ENCODE measurements around the gene PTGIR. TPM values are rescaled to one million over a fixed set of nuclear protein-coding genes. Genes with fewer than 3 reads are reported as not detected.

The PTGIR gene
- total RNA-seq, 2 experiments from 2014 or later, result 14.0 to 14.7 TPM

DNA sequence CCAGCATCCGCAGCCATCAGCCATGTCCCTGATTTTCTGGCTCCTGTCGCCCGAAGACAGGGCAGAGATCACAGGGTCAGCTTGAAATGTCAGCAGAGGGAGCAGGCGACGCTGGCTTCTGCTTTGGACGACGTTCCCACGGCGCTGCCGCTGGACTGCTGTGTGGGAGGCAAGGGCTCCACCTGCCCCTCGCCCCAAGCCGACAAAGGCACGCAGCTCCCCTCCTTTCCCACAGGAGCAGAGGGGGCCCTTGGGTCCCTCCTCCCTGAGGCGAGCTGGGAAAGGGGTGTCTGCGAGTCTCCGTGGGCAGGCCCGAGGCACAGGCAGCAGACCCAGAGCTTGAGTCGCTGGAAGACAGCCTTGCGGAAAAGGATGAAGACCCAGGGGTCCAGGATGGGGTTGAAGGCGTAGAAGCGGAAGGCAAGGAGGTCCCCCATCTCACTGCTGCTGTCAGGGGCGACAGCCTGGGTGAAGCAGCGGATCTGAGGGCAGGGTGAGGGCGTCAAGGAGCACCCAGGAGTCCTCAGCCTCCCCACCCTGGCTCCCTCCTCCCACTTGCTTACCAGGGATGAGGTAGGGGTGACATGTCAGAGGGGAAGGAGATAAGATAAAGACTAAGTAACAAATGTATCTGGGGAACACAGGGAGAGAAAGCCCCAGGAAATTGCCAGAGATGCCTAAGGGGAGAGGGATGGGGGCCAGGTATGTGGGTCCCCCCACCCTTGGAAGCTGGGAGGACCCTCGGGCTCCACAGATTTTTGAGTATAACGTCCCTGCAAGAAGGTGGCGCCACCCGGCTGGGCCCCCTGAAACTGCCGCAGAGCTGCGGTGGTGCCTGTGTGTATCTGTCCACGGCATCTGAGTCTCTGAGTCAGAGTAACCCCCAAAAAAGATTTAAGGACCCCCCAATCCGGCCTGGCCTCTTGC is 3.4 kb downstream of the PTGIR start:
- CTCF ChIA-PET, result interaction anchor here (0.6 to 2.4 kb wide), 7 partner anchors 7 to 41 kb away, joined by 3 to 17 read pairs (median 6); partner anchors contain the start of gene DACT3
- H3K9me3 Mint-ChIP-seq, result no peaks in the 10 kb centered on the region
- no peak for DNase-seq
- POLR2A ChIA-PET, result interaction anchor here (0.7 kb wide), 1 partner anchor 27 kb away, joined by 3 read pairs; no protein-coding TSS in a partner anchor
- no peaks in the 10 kb centered on the region for H3K27me3 Mint-ChIP-seq
- H3K27ac Mint-ChIP-seq, result peak overlapping the region; percentile 92
- H3K4me3 Mint-ChIP-seq, result peak overlapping the region; percentile 63
- H3K36me3 Mint-ChIP-seq (ENCODE audit: low read depth), result peaks cover 6% of the 10 kb centered on the region
- peaks cover 73% of the 10 kb centered on the region for H3K4me1 Mint-ChIP-seq

- Mint-ChIP-seq H3K27ac (peak overlapping the region; percentile 92), H3K36me3 (ENCODE audit: low read depth) (peaks cover 6% of the 10 kb centered on the region), H3K27me3 (no peaks in the 10 kb centered on the region), H3K9me3 (no peaks in the 10 kb centered on the region), H3K4me1 (peaks cover 78% of the 10 kb centered on the region), H3K4me3 (no peak overlapping the region)
- ChIA-PET POLR2A (no interaction called here), CTCF (interaction anchor here (1.1 to 2.3 kb wide), 4 partner anchors 8 to 41 kb away, joined by 3 to 9 read pairs (median 6); no protein-coding TSS in a partner anchor)
- DNase-seq, result no peak
Measured at GRCh38 chr19:46620716-46621115, 4.2 kb downstream of the PTGIR start.

- H3K36me3 Mint-ChIP-seq (ENCODE audit: low read depth), result peaks cover 6% of the 10 kb centered on the region
- no peak for DNase-seq
- H3K27ac Mint-ChIP-seq, result peak overlapping the region; percentile 92
- POLR2A ChIA-PET, result interaction anchor here (0.8 kb wide), 1 partner anchor 20 kb away, joined by 3 read pairs; no protein-coding TSS in a partner anchor
- no peak overlapping the region for H3K4me3 Mint-ChIP-seq
- H3K27me3 Mint-ChIP-seq, result no peaks in the 10 kb centered on the region
- peaks cover 76% of the 10 kb centered on the region for H3K4me1 Mint-ChIP-seq
- CTCF ChIA-PET, result interaction anchor here (0.5 to 1.6 kb wide), 4 partner anchors 9 to 138 kb away, joined by 3 to 7 read pairs (median 4); no protein-coding TSS in a partner anchor
- no peaks in the 10 kb centered on the region for H3K9me3 Mint-ChIP-seq
Measured at GRCh38 chr19:46620267-46620666, 4.6 kb downstream of the PTGIR start.

DNA sequence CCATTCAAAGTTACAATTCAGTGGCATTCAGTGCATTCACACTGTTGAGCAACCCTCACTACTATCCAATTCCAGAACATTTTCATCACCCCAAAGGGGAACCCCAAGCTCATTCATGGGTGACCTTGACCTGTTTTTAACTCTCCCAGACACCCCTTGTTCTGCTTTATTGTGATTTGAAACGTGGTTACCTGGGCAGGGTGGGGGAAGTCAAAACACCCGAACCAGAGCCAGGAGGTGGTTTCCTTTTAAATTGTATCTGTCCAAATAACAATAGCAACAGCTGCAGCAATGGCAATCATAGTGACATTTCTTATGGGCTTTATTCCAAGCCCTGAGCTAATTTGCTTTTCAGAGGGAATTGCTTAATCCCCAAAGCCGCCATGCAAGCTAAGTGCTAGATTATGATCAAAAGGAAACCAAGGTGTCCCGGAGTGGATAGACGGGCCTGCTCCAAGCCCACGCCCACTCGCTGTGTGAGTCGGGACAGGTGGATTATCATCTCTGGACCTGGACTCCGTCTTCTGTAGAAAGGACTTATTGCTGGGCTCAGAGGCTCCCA is 6.1 kb downstream of the PTGIR start:
- CTCF ChIA-PET, result interaction anchor here (0.6 to 2.3 kb wide), 5 partner anchors 9 to 679 kb away, joined by 3 to 7 read pairs (median 4); no protein-coding TSS in a partner anchor
- Mint-ChIP-seq H3K4me3 (peak overlapping the region; percentile 14), H3K27ac (peak overlapping the region; percentile 92), H3K9me3 (no peaks in the 10 kb centered on the region), H3K27me3 (no peaks in the 10 kb centered on the region), H3K36me3 (ENCODE audit: low read depth) (peaks cover 6% of the 10 kb centered on the region), H3K4me1 (peaks cover 78% of the 10 kb centered on the region)
- peak; percentile 41 for DNase-seq
- POLR2A ChIA-PET, result no interaction called here

DNA sequence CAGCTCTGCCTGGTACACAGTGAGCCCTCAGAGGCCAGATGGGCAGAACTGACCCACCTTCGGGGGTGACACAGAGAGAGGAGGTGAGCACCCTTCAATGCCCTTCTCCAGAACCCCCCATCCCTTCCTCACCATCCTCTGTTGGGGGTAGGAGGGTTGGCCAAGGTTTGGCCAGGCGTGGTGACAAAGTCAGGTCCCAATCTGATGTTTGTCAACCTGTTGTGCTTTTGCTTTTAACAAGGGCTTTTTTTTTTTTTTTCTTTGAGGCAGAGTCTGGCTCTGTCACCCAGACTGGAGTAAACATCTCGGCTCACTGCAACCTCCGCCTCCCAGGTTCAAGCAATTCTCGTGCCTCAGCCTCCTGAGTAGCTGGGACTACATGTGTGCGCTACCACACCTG is 7.3 kb downstream of the PTGIR start:
- Mint-ChIP-seq H3K4me3 (no peak overlapping the region), H3K27me3 (no peaks in the 10 kb centered on the region), H3K27ac (peak overlapping the region; percentile 92), H3K9me3 (no peaks in the 10 kb centered on the region), H3K36me3 (ENCODE audit: low read depth) (peaks cover 6% of the 10 kb centered on the region), H3K4me1 (peaks cover 81% of the 10 kb centered on the region)
- peak; percentile 22 for DNase-seq
- ChIA-PET POLR2A (interaction anchor here (0.6 to 1.1 kb wide), 3 partner anchors 20 to 90 kb away, joined by 3 to 5 read pairs (median 4); partner anchors contain the start of gene DACT3), CTCF (interaction anchor here (0.6 to 2.7 kb wide), 10 partner anchors 9 to 110 kb away, joined by 3 to 20 read pairs (median 6); partner anchors contain the start of gene DACT3)

- Mint-ChIP-seq H3K9me3 (no peaks in the 10 kb centered on the region), H3K27me3 (no peaks in the 10 kb centered on the region), H3K27ac (peak overlapping the region; percentile 92), H3K4me3 (peak overlapping the region; percentile 55), H3K4me1 (peaks cover 81% of the 10 kb centered on the region), H3K36me3 (ENCODE audit: low read depth) (peaks cover 2% of the 10 kb centered on the region)
- ChIA-PET CTCF (interaction anchor here (0.6 to 2.7 kb wide), 15 partner anchors 8 to 1775 kb away, joined by 3 to 20 read pairs (median 5); partner anchors contain the start of gene DACT3), POLR2A (interaction anchor here (0.7 to 1.1 kb wide), 3 partner anchors 21 to 845 kb away, joined by 3 to 4 read pairs (median 3); partner anchors contain the start of gene DACT3)
- peak; percentile 39 for DNase-seq
Measured at GRCh38 chr19:46616631-46617322, 8.1 kb downstream of the PTGIR start.

- H3K4me3 Mint-ChIP-seq, result no peak overlapping the region
- H3K27ac Mint-ChIP-seq, result peak overlapping the region; percentile 72
- peaks cover 83% of the 10 kb centered on the region for H3K4me1 Mint-ChIP-seq
- peaks cover 4% of the 10 kb centered on the region for H3K36me3 Mint-ChIP-seq (ENCODE audit: low read depth)
- H3K9me3 Mint-ChIP-seq, result no peaks in the 10 kb centered on the region
- ChIA-PET CTCF (interaction anchor here (1.3 to 6.5 kb wide), 7 partner anchors 10 to 46 kb away, joined by 5 to 78 read pairs (median 8); partner anchors contain the start of gene DACT3), POLR2A (no interaction called here)
- DNase-seq, result no peak
- no peaks in the 10 kb centered on the region for H3K27me3 Mint-ChIP-seq
Measured at GRCh38 chr19:46615966-46616365, 8.9 kb downstream of the PTGIR start.

GRCh38 chr19:46614114-46614722 is 10.7 kb downstream of the PTGIR start:
- DNase-seq, result peak; percentile 83
- Mint-ChIP-seq H3K4me3 (no peak overlapping the region), H3K27me3 (no peaks in the 10 kb centered on the region), H3K4me1 (peaks cover 82% of the 10 kb centered on the region), H3K36me3 (ENCODE audit: low read depth) (peaks cover 21% of the 10 kb centered on the region), H3K27ac (peak overlapping the region; percentile 79), H3K9me3 (no peaks in the 10 kb centered on the region)
- ChIA-PET CTCF (interaction anchor here (0.7 to 6.5 kb wide), 22 partner anchors 8 to 328 kb away, joined by 3 to 78 read pairs (median 4); partner anchors contain the start of genes CALM3, DACT3 and PTGIR), POLR2A (interaction anchor here (0.7 kb wide), 2 partner anchors 20 to 47 kb away, joined by 3 read pairs; partner anchors contain the start of gene DACT3)

DNA sequence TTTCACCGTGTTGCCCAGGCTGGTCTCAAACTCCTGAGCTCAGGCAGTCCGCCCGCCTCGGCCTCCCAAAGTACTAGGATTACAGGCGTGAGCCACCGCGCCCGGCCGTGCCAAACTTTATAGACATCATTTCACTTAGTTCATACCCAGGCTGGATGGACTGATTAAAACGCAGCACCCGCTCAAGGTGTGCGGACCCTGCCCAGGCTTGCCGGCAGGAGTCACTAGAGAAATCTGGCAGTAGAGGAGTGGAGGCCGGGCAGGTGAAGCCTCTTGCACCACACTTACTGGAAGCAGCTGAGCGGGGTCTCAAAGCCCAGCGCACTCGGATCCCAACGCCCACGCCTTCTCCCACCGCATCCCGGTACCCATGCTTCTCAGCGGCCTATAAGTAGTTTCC is 11.4 kb downstream of the PTGIR start:
- CTCF ChIA-PET, result interaction anchor here (0.6 to 6.5 kb wide), 17 partner anchors 8 to 328 kb away, joined by 3 to 78 read pairs (median 5); partner anchors contain the start of genes CALM3 and DACT3
- Mint-ChIP-seq H3K27me3 (no peaks in the 10 kb centered on the region), H3K27ac (peak overlapping the region; percentile 88), H3K9me3 (no peaks in the 10 kb centered on the region), H3K4me3 (no peak overlapping the region), H3K36me3 (ENCODE audit: low read depth) (peaks cover 28% of the 10 kb centered on the region), H3K4me1 (peaks cover 81% of the 10 kb centered on the region)
- DNase-seq, result no peak
- POLR2A ChIA-PET, result interaction anchor here (0.7 kb wide), 1 partner anchor 20 kb away, joined by 3 read pairs; no protein-coding TSS in a partner anchor

GRCh38 chr19:46611776-46612175 is 13.1 kb downstream of the PTGIR start:
- no peaks in the 10 kb centered on the region for H3K9me3 Mint-ChIP-seq
- H3K4me1 Mint-ChIP-seq, result peaks cover 74% of the 10 kb centered on the region
- H3K27me3 Mint-ChIP-seq, result no peaks in the 10 kb centered on the region
- CTCF ChIA-PET, result interaction anchor here (0.6 to 6.5 kb wide), 9 partner anchors 10 to 216 kb away, joined by 3 to 78 read pairs (median 4); partner anchors contain the start of gene DACT3
- H3K36me3 Mint-ChIP-seq (ENCODE audit: low read depth), result peaks cover 43% of the 10 kb centered on the region
- peak overlapping the region; percentile 53 for H3K4me3 Mint-ChIP-seq
- peak overlapping the region; percentile 92 for H3K27ac Mint-ChIP-seq
- POLR2A ChIA-PET, result interaction anchor here (0.9 to 2.2 kb wide), 2 partner anchors 10 to 49 kb away, joined by 3 to 26 read pairs; partner anchors contain the start of genes CALM3 and DACT3
- DNase-seq, result no peak

Measured in activated CD4-positive, alpha-beta T cell treated with anti-CD3 and anti-CD28 coated beads, Interleukin-2, amount 10 ng/mL, durations not matched to agents 7 days and 5 days (primary cell).